HG03060 (cell line): ENCODE measurements around the gene ZNF385B.
"Not testable (repeated sequence)": the region's sequence is repeated elsewhere in the genome, so short reads cannot be mapped to it uniquely, and the experiment has no call there.

Source experiments
- ATAC-seq: cut with Tn5 transposase; IDR thresholded peaks from one replicate; pipeline ENCODE4 v1.9.1; 2021; ENCODE audit warnings: low read depth, moderate number of reproducible peaks; ENCODE audit not compliant: unreplicated experiment

ZNF385B gene

DNA sequence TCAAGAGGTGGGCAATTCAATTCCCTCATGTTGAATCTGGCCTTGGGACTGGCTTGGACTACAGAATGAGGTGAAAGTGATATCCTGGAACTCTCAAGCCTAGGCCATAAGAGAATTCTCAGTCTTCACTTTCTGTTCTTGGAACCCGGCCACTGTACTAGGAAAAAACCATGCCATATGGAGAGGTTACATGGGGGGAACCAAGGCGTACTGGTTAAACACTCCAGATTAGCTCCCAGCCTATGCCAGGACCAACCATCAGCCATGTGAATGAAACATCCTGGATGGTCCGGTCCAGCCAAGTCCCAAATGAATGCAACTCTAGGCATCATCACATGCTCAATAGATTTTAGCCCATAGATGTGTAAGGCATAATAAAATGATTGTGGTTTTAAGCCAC, 56.4 kb downstream of the ZNF385B start:
- no peak for ATAC-seq

DNA sequence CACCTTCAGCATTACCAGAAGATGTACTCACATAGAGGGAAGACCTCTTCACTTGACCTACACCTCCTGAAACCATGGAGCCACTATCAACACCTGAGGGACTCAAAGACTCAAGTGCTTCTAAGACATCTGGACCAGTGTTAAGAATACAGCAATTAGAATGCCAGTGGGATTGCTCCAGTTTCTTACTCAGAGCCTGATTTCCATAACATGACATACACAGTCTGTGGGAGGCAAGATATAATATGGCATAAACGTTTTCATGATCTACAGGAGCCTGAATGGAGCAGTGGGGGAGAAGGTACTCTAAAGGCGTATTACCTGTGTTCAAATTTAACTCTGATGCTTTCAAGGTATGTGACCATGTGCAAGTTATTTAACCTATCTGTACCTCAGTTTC, 57.2 kb downstream of the ZNF385B start:
- ATAC-seq: no peak

DNA sequence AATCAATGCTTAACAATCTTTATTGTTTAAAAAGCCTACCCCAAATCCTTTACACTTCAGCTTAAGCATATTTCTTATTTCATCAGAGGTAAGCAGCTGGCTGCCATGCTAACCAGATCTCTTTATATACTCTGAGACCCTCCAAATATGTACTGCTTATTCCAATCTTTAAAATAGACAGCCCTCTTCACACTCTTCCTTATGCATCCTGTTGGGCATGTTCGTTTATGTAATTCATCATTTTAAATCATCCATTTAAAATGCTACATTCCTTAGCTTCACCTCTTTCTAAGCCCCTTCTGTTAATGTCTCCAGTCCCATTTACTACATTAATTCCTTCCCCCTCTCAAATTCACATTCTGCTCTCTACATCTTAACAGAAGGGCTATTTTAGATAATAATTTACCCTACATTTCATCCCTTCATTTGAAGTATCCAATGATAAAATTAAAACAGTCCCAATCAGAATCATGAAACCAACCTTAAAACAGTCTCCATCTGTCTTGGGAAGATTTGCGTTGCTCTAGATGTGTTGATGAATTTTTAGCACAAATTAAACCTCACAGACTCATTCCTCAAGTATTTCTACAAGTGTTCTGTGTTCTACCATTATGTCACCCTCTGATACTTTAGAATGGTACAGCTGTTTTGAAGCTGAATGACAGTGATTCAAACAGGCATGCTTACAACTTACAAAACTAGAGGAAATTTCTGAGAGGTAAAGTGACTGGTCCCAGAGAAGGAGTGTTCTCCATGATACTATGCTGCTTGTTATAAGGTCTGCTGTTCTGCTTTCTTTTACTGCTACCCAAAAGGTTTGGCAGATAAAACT, 59.1 kb downstream of the ZNF385B start:
- no peak for ATAC-seq

DNA sequence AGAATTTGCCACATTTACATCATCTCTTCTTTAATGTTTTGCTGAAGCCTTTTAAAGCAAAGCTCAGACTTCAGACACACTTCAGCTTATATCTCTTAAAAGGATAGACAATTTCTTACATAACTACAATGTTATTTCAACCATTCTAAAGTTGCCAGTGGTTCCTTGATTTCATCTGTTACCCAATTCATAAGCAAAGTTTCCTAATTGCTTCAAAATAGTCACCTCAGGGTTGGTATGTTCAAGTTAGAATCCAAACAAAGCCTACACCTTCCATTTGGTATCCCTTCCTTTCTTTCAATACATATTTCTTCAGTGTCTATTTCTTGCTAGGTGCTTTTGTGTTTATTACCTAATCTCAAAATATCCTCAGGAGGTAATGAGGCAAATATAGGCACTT, 60.6 kb downstream of the ZNF385B start:
- no peak for ATAC-seq

DNA sequence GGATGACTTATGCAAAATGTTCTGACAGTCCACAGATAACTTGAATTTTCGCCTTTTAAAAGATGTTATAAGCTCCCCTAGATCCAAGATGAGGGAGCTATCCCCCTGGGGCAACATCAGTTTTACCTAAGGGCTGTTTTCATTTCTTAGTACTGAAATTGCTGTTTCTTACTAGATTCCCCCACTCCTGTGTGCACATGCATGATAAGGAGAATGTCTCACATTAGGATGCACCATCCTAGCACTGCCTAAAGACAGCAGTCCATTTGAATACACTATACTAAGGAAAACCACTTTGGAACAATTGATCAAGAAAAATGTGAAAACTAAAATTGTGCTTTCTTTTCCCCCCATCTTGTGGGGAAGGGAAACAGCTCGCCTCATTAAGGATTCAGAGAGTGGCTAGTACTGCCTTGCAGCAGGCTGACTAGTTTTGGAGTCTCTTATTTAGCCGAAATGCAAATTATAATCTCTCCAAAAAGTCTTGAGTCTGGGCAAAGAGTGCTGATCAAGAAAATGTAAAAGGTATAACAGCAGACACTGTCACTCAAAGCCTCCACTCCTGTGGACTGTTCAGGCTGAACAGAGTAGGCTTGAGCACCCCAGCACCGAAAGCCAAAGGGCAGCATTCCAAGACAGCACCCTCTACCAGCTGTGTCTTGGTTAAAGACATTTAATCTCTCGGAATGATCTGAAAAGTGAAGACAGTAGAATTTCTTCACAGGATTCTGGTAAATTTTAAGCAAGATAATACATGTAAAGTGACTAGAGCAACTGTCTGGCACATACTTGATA, 65.0 kb downstream of the ZNF385B start:
- ATAC-seq: no peak

DNA sequence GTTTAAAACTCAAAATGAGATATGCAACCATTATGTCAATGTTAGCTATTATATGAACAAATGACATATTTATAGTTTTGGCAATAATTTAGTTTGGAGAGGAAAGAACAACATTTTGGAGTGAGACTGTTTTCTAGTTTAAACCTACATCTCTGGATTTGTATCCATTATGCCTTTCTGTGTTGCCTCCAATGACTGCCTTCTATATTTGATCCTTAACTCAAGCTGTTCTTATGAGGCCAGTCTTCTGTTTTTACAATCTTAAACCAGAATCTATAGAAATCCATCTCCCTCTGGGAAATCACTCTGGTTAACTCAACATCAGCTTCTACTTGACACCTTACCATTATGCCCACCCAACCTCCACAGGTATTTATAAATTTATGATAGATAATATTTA, 67.5 kb downstream of the ZNF385B start:
- ATAC-seq: no peak

DNA sequence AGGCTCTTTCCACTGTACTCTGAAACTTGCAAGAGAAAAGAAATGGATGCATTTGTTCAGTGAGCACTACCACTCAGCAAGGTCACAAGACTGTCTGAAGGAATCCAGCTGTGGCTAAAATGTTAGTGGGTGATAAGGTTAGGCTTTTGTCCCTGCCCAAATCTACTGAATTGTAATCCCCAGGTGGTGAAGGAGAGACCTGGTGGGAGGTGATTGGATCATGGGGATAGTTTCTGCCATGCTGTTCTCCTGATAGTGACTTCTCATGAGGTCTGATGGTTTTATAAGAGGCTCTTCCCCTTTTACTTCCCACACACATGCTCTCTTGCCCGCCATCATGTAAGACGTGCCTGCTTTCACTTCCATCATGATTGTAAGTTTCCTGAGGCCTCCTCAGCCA, 68.2 kb downstream of the ZNF385B start:
- ATAC-seq: no peak

DNA sequence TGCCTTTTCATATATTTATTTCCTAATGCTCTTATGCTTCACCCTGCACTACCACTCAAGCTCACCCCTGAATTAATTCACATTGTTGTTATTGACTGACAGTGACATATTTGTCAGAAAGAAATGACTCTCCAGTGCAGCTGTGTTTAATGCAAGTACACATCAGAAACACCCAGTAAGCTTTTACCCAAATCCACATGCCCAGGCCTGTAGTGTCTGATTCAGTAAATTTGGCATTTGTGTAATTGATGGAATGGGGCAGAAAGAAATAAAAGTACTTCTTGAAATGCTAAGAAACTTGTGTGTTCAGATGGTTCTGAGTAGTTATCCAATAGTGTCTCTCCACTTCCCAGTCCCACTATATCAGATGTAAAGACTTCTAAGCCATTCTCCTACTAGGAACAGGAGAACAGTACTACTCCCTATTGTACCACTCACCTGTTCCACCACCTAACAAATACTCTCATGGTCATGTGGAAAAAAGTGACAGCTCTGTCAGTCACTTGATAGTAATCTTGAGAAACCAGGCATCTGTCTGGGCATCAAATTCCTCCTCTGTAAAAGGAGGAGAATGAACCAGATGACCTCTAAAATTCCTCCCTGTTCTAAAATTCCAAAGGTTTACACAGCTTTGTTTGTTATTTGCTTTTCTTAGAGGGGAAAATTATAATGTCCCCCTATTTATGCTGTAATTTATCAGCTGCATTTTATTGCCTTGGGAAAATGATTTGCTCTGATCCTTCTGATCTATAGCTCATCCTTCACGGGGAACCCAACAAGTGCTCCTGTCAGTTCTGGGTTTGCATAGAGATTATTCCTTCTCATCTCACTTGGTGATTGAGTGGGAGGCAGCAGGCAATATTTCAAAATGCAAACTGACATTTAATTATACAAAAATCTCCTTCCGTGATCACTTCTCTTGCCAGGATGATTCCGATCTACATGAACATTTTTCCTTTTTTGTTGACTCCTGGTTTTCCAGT, 70.9 kb downstream of the ZNF385B start:
- no peak for ATAC-seq

DNA sequence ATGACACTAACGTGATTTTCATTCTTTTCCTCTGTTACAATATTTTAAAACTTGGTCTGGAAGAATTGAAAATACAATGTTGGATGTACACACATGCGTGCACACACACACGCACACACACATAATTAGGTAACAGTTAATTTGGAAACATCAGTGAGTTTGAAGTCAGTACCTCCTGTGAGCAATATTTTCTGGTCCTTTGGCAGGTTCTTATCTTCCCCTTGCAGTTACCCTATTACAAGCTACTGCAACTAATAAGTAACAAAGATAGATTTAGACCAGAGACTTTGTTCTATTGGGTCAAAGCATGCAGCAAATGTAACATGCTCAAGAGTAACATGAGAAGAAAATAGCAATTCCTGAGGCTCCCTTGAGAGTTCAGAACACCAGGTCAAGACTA, 73.3 kb downstream of the ZNF385B start:
- no peak for ATAC-seq

DNA sequence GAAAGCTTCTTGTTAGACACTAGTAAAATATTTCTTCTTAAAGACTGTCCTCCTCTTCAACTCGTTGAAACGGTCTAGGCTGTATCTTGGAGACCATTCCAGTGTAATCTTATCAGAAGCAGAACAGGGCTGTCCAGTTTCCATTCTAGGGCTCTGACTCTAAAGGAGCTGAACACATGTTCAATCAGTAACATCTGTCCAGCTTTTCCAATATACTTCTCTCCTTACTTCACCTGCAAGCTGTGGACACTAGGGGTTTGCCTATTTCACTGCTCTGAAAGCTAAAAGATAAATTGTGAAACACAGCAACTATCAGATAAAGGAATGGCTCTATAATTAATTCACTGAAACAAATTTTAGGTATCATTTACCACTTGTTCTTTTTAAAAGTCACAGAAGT, 73.8 kb downstream of the ZNF385B start:
- ATAC-seq: no peak

DNA sequence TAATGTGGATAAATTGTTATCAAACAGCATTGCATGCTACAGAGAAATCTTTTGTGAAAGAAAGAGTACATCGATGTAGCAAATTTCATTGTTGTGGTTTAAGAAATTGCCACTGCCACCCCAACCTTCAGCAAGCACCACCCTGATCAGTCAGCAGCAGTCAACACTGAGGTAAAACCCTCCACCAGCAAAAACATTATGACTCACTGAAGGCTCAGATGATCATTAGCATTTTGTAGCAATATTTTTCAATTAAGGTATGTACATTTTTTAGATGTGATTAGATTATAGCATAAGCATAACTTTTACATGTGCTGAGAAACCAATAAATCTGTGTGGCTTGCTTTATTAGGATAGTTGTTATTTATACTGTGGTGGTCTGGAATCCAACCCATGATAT, 75.5 kb downstream of the ZNF385B start:
- no peak for ATAC-seq

DNA sequence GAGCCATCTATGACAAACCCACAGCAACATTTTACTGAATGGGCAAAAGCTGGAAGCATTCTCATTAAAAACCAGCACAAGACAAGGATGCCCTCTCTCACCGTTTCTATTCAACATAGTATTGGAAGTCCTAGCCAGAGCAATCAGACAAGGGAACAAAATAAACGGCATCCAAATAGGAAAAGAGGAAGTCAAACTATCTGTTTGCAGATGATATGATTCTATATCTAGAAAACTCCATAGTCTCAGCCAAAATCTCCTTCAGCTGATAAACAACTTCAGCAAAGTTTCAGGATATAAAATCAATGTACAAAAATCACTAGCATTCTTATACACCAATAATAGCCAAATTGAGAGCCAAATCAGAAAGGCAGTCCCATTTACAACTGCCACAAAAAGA, 79.1 kb downstream of the ZNF385B start:
- not testable (repeated sequence) for ATAC-seq

DNA sequence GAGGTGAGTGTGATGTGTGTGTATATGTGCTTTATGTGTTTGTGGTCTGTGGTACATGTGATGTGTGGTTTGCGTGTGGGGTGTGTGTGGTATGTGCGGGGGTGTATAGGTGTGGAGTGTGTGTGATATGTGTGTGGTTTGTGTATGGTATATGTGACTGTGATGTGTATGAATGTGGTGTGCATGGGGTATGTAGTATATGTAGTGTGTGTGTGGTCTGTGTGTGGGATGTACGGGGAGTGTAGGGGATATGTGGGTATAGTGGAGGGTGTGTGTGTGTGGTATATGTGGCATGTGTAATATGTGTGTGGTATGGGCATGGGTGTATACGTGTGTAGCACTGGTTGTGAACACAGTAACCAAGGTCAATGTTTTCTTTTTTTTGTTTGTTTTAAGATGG, 87.4 kb downstream of the ZNF385B start:
- ATAC-seq: no peak

DNA sequence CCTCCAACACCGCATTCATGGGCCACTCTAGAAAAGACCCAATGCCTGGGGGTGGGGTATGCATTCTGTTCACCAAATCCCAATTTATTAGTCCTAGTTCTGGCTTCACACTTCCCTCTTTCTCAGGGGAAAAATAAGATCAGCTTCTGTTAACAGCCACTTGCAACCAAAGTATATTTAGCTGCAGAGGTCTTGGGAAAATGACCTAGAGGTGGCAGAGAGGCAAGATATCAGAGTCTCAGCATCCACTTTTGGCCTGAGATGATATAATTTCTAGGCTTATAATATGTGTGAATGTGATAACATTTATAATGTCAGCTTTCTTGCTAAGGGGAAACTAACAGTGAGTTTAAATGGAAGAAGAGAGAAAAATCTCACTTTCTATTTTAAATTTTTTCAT, 89.1 kb downstream of the ZNF385B start:
- ATAC-seq: no peak

DNA sequence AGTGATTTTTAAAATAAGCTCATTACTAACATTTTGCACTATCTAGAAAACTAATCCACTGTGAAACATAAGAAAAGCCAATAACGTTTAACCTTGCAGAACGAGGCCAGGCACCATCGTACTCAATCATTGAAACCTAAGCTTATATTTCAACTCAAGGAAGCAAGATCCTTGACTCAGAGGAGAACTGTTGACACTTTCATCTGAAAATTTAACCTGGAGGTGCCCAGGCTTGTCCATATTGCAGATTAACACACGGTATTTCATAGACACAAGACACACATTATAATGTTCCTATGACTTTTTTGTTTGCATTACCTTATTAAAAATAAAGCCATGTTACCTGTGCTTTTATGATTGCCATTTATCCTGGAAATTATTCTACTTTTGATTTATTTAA, 89.6 kb downstream of the ZNF385B start:
- ATAC-seq: no peak

DNA sequence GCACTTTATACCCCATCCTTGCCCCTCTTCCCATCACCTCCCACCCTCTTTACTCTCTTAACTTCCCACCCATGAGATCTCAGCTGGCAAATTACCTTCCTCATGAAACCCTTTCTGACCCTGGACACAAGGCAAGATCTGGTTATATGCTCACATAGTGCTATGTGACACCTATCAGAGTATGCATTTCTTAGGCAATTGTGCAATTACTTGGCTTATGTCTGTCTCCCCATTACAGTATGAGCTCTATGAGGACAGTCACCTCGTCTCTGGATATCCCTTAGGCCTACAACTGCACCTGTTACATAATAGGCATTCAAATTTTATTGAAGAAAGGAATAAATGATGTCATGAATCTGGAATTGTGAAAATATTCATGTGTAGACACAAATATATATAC, 91.4 kb downstream of the ZNF385B start:
- no peak for ATAC-seq

DNA sequence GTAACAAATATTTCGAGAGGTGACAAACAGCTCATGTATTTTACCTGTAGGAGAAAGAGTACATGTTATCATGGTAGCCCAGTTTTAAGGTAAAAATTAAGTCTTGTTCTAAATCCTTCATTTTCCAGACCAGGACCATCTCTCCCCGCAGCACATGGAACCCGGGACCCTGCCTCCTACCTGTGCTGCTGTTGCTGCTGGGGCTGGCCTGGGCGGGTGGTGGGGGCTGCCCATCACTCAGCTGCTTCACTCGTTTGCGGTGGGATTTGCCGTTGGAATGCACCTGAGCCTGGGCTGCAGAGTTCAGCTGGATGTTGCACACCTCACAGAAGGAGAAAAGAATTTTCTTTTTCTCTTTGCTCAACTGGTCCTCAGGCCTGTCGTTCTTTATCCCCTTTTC, 92.1 kb downstream of the ZNF385B start:
- ATAC-seq: no peak

DNA sequence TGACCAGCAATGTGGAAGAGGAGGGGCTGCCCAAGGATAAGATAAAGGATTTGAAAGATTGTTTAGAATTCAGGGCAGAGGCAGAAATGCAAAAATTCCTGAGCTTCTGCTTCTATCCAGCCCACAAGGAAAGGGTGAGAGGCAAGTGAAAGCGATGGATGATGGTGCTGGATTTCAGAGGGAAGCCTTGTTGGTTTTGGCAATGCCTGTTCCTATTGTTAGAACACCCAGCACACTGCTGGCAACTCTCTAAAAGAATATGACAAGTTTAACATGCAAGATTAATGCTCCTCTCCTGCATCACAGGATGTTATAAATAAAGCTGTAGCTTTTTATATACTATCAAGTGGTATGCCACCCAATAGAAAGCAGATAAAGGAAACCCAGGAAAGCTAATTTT, 92.6 kb downstream of the ZNF385B start:
- ATAC-seq: no peak

DNA sequence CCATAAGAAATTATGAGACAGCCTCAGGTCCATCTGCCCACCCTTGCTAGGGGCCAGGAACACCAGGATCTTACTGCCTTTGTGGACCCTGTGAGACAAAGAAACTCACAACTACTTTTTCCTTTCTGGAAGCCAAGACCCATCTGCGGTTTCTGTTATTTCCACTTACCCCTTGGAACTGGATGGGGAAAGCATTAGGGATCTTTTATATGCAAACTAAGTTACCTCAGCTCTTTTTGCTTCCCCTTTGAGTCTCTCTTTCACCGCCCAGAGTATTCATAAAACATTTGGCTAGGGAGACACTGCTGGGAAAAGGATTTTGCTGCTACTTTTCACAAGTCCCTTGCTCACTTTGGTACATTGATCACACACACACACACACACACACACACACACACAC, 95.7 kb downstream of the ZNF385B start:
- ATAC-seq: no peak

DNA sequence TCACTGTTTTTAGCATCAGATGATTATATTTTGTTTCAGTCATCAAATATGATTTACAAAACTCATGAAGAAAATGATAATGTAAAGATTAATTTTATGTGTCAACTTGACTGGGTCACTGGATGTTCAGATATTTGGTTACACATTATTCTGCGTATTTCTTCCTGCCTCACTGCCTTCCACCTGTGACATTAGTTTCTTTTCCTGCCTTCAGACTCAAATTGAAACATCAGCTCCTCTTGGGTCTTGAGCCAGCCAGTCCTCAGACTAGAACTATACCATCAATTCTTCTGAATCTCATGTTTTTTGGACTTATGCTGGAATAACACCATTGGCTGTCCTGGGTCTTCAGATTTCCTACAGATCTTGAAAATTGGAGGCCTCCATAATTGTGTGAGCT, 96.7 kb downstream of the ZNF385B start:
- ATAC-seq: no peak

DNA sequence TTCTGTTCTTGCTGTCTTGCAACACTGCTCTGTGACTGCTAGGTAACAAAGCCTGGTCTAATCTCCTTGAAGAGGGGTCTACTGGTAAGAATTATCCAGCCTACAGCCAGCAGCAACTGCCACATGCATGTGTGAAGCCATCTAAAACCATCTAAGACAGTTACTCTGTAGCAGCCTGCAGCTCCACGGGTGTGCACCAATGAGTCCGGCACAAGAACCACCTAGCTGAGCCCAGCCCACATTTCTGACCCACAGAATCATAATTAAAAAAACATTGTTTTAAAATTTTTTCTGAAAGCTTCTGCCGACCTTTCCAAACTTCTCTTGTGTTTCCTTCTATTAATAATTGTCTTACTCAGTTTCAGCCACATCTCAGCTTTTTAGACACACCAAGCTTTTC, 102.8 kb downstream of the ZNF385B start:
- ATAC-seq: no peak
